Measurements from ENCODE around the gene DNAH2.

Gene DNAH2

GRCh38 chr17:7789131-7789530 lies 71.6 kb downstream of the DNAH2 start:
- Histone ChIP-seq H3K4me1 (ENCODE audit: control insufficient read depth in 1 of 2, insufficient read depth in 1 of 2, low read depth in 1 of 2, low read length in 1 of 2) (no peaks in the 10 kb centered on the region), H3K36me3 (no peaks in the 10 kb centered on the region), H3K4me3 (ENCODE audit: low read depth in 1 of 2, low read length in 1 of 2) (no peak overlapping the region), H3K27me3 (peaks cover 3% of the 10 kb centered on the region), H3K27ac (no peak overlapping the region), H3K9me3 (no peaks in the 10 kb centered on the region)
- TF ChIP-seq, protein P1, sequence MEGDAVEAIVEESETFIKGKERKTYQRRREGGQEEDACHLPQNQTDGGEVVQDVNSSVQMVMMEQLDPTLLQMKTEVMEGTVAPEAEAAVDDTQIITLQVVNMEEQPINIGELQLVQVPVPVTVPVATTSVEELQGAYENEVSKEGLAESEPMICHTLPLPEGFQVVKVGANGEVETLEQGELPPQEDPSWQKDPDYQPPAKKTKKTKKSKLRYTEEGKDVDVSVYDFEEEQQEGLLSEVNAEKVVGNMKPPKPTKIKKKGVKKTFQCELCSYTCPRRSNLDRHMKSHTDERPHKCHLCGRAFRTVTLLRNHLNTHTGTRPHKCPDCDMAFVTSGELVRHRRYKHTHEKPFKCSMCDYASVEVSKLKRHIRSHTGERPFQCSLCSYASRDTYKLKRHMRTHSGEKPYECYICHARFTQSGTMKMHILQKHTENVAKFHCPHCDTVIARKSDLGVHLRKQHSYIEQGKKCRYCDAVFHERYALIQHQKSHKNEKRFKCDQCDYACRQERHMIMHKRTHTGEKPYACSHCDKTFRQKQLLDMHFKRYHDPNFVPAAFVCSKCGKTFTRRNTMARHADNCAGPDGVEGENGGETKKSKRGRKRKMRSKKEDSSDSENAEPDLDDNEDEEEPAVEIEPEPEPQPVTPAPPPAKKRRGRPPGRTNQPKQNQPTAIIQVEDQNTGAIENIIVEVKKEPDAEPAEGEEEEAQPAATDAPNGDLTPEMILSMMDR (IDR thresholded peaks at IDR 0.05) = no peak

- Histone ChIP-seq H3K27me3 (no peaks in the 10 kb centered on the region), H3K36me3 (no peaks in the 10 kb centered on the region), H3K4me3 (ENCODE audit: low read depth in 1 of 2, low read length in 1 of 2) (no peak overlapping the region), H3K27ac (no peak overlapping the region), H3K4me1 (ENCODE audit: control insufficient read depth in 1 of 2, insufficient read depth in 1 of 2, low read depth in 1 of 2, low read length in 1 of 2) (no peaks in the 10 kb centered on the region), H3K9me3 (no peaks in the 10 kb centered on the region)
- TF ChIP-seq, protein P1 (IDR thresholded peaks at IDR 0.05) = no peak
Measured at GRCh38 chr17:7790150-7790549, 72.6 kb downstream of the DNAH2 start.

DNA sequence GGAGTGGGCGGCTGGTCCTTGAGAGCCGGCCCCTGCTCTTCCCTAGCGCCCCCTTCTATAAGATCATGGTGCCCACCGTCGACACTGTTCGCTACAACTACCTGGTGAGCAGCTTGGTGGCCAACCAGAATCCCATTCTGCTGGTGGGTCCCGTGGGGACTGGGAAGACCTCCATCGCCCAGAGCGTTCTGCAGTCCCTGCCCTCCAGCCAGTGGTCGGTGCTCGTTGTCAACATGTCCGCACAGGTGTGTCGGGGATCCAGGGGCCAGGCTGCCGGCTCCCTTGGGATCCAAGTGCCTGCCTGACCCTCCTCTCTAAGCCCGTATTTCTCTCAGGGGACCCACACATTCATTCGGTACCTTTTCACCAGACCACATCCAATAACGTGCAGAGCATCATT lies 75.1 kb downstream of the DNAH2 start:
- Histone ChIP-seq H3K27me3 (no peaks in the 10 kb centered on the region), H3K9me3 (no peaks in the 10 kb centered on the region), H3K27ac (no peak overlapping the region), H3K4me1 (ENCODE audit: control insufficient read depth in 1 of 2, insufficient read depth in 1 of 2, low read depth in 1 of 2, low read length in 1 of 2) (no peaks in the 10 kb centered on the region), H3K36me3 (no peaks in the 10 kb centered on the region), H3K4me3 (ENCODE audit: low read depth in 1 of 2, low read length in 1 of 2) (no peak overlapping the region)
- TF ChIP-seq, protein P1 (IDR thresholded peaks at IDR 0.05) = no peak

GRCh38 chr17:7794075-7794663 lies 76.6 kb downstream of the DNAH2 start:
- Histone ChIP-seq H3K4me3 (ENCODE audit: low read depth in 1 of 2, low read length in 1 of 2) (no peak overlapping the region), H3K27ac (no peak overlapping the region), H3K27me3 (no peaks in the 10 kb centered on the region), H3K9me3 (no peaks in the 10 kb centered on the region), H3K36me3 (no peaks in the 10 kb centered on the region), H3K4me1 (ENCODE audit: control insufficient read depth in 1 of 2, insufficient read depth in 1 of 2, low read depth in 1 of 2, low read length in 1 of 2) (no peaks in the 10 kb centered on the region)
- TF ChIP-seq, protein P1 (IDR thresholded peaks at IDR 0.05) = no peak

DNA sequence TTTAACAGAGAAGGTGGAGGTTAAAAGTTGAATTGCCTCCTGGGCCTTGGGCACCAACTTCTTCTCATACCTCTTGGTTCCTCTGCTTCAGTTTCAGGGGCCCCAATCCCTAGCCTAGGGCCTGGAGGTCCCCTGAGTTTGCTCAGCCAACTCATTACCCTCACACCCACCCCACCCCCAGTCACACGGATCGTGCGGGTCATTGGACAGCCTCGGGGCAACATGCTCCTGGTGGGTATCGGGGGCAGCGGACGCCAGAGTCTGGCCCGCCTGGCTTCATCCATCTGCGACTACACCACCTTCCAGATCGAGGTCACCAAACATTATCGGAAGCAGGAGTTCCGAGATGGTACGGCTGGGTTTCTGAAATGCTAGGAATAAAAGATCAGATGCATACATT lies 80.4 kb downstream of the DNAH2 start:
- Histone ChIP-seq H3K4me1 (ENCODE audit: control insufficient read depth in 1 of 2, insufficient read depth in 1 of 2, low read depth in 1 of 2, low read length in 1 of 2) (no peaks in the 10 kb centered on the region), H3K27me3 (no peaks in the 10 kb centered on the region), H3K9me3 (no peaks in the 10 kb centered on the region), H3K4me3 (ENCODE audit: low read depth in 1 of 2, low read length in 1 of 2) (no peak overlapping the region), H3K27ac (no peak overlapping the region), H3K36me3 (no peaks in the 10 kb centered on the region)
- TF ChIP-seq, protein P1 (IDR thresholded peaks at IDR 0.05) = no peak

DNA sequence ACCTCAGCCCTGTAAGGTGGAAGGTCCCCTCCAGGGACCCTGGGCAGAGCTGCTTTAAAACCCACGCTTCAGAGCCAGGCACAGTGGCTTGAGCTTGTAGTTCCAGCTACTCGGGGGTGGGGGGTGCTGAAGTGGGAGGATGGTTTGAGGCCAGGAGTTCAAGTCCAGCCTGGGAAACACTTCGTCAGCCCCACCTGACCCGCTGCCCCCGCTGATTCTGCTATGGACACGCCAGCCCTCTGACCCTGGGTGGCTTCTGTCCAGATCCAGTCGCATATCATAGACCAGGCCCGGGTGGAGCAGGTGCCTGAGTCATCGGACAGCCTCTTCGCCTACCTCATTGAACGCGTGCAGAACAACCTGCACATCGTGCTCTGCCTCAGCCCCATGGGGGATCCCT lies 81.3 kb downstream of the DNAH2 start:
- TF ChIP-seq, protein P1 (IDR thresholded peaks at IDR 0.05) = no peak
- no peaks in the 10 kb centered on the region for H3K9me3 ChIP-seq
- H3K27me3 ChIP-seq = peaks cover 2% of the 10 kb centered on the region
- no peaks in the 10 kb centered on the region for H3K4me1 ChIP-seq (ENCODE audit: control insufficient read depth in 1 of 2, insufficient read depth in 1 of 2, low read depth in 1 of 2, low read length in 1 of 2)
- no peak overlapping the region for H3K27ac ChIP-seq
- H3K36me3 ChIP-seq = no peaks in the 10 kb centered on the region
- no peak overlapping the region for H3K4me3 ChIP-seq (ENCODE audit: low read depth in 1 of 2, low read length in 1 of 2)

Data from neutrophil (primary cell).